PFSK-1 (cell line): Measurements from ENCODE around the gene LUZP2.

Source experiments
- FOXP2 ChIP-seq: optimal IDR thresholded peaks from 2 replicates; pipeline ENCODE3; 2011; ENCODE audit warnings: borderline replicate concordance, control low read depth, inconsistent platforms; ENCODE audit not compliant: insufficient read depth; ENCODE audit errors: extremely low read length, extremely low read depth
- POLR2AphosphoS5 ChIP-seq: IDR thresholded peaks from 2 replicates; pipeline ENCODE4 v1.6.1; 2012; ENCODE audit warnings: low read depth, mild to moderate bottlenecking, control low read depth, low read length, moderate library complexity
- REST ChIP-seq, 2 experiments: IDR thresholded peaks; 2 replicates each; pipeline versions ENCODE4 v1.6.1 to v1.8.0; 2011 to 2012; ENCODE audit warnings: low read depth in 2 of 2, low read length in 2 of 2, control low read depth in 1 of 2, inconsistent platforms in 1 of 2, mild to moderate bottlenecking in 1 of 2, moderate library complexity in 1 of 2; ENCODE audit not compliant: insufficient read depth in 1 of 2
- SIN3A ChIP-seq: IDR thresholded peaks from 2 replicates; pipeline ENCODE4 v1.6.1; 2012; ENCODE audit warnings: mild to moderate bottlenecking, low read length, moderate library complexity, borderline replicate concordance; ENCODE audit not compliant: insufficient read depth
- TAF1 ChIP-seq: IDR thresholded peaks from 2 replicates; pipeline ENCODE4 v1.6.1; 2012; ENCODE audit warnings: low read length, control low read depth, borderline replicate concordance; ENCODE audit not compliant: insufficient read depth

The LUZP2 gene

GRCh38 chr11:24637520-24637919 is 140.7 kb downstream of the LUZP2 start:
- TF ChIP-seq FOXP2: no peak
- no peak for TF ChIP-seq POLR2AphosphoS5
- no peak for TF ChIP-seq SIN3A
- TF ChIP-seq TAF1: no peak
- TF ChIP-seq REST (IDR thresholded peaks at IDR 0.05; ENCODE audit: insufficient read depth in 1 of 2, low read depth in 2 of 2, low read length in 2 of 2): no peak

- TF ChIP-seq SIN3A (no peak), REST (IDR thresholded peaks at IDR 0.05; ENCODE audit: insufficient read depth in 1 of 2, low read depth in 2 of 2, low read length in 2 of 2) (no peak), POLR2AphosphoS5 (no peak), TAF1 (no peak), FOXP2 (no peak)
Observed at GRCh38 chr11:24642648-24643047, 145.8 kb downstream of the LUZP2 start.

- TF ChIP-seq FOXP2 (no peak), SIN3A (no peak), REST (IDR thresholded peaks at IDR 0.05; ENCODE audit: insufficient read depth in 1 of 2, low read depth in 2 of 2, low read length in 2 of 2) (no peak), TAF1 (no peak), POLR2AphosphoS5 (no peak)
Observed at GRCh38 chr11:24645563-24645962, 148.7 kb downstream of the LUZP2 start.

GRCh38 chr11:24651873-24652272 is 155.0 kb downstream of the LUZP2 start:
- TF ChIP-seq SIN3A (no peak), REST (IDR thresholded peaks at IDR 0.05; ENCODE audit: insufficient read depth in 1 of 2, low read depth in 2 of 2, low read length in 2 of 2) (no peak), POLR2AphosphoS5 (no peak), TAF1 (no peak), FOXP2 (no peak)

- TF ChIP-seq FOXP2 (no peak), POLR2AphosphoS5 (no peak)
Observed at GRCh38 chr11:24653901-24654300, 157.0 kb downstream of the LUZP2 start.

- TF ChIP-seq TAF1: no peak
- no peak for TF ChIP-seq FOXP2
- TF ChIP-seq SIN3A: no peak
- TF ChIP-seq REST (IDR thresholded peaks at IDR 0.05; ENCODE audit: insufficient read depth in 1 of 2, low read depth in 2 of 2, low read length in 2 of 2): no peak
- no peak for TF ChIP-seq POLR2AphosphoS5
Observed at GRCh38 chr11:24661331-24661730, 164.5 kb downstream of the LUZP2 start.
